ENCODE measurements around the gene PODN. TPM values are rescaled to one million over a fixed set of nuclear protein-coding genes. Genes with fewer than 3 reads are reported as not detected.

Gene PODN
- total RNA-seq, 3 donors from 2014 or later (not counting 1 experiment from before 2014, with no cell fraction given): 8.8 to 13.2 (median 11.2) TPM

DNA sequence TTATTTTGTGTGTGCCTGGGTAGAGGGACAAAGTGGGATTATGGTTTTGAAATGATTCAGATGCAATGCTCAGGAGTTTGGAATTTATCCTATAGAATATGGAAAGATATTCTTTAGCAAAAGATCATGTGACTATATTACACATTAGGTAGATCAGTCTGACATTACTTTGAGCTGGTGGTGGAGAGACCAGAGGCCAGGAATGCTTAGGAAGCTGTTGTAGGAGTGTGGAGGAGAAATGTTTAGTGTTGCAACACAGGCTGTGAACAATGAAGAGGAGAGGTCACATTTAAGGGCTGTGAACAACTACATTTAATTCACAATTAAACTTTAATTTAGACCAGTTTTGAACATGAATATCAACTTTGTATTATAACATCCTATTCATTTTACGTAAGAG is 45.3 kb upstream of the PODN start:
- Mint-ChIP-seq H3K4me3 (peak overlapping the region; percentile 84), H3K36me3 (no peaks in the 10 kb centered on the region), H3K4me1 (peaks cover 27 to 29% of the 10 kb centered on the region in 2 donors), H3K27me3 (ENCODE audit: low read depth in 2 of 2) (no peaks in the 10 kb centered on the region), H3K27ac (peak overlapping the region; percentile 39 to 72), H3K9me3 (no peaks in the 10 kb centered on the region)
- no peaks in the 10 kb centered on the region for H3K36me3 ChIP-seq (ENCODE audit: control insufficient read depth, insufficient read depth, low read length)
- ATAC-seq: no peak
- no peaks in the 10 kb centered on the region for H3K9me3 ChIP-seq (ENCODE audit: control insufficient read depth, insufficient read depth, low read length)
- TF ChIP-seq, protein P1, sequence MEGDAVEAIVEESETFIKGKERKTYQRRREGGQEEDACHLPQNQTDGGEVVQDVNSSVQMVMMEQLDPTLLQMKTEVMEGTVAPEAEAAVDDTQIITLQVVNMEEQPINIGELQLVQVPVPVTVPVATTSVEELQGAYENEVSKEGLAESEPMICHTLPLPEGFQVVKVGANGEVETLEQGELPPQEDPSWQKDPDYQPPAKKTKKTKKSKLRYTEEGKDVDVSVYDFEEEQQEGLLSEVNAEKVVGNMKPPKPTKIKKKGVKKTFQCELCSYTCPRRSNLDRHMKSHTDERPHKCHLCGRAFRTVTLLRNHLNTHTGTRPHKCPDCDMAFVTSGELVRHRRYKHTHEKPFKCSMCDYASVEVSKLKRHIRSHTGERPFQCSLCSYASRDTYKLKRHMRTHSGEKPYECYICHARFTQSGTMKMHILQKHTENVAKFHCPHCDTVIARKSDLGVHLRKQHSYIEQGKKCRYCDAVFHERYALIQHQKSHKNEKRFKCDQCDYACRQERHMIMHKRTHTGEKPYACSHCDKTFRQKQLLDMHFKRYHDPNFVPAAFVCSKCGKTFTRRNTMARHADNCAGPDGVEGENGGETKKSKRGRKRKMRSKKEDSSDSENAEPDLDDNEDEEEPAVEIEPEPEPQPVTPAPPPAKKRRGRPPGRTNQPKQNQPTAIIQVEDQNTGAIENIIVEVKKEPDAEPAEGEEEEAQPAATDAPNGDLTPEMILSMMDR (IDR thresholded peaks at IDR 0.05): no peak
- no peak for DNase-seq
- no peaks in the 10 kb centered on the region for H3K27me3 ChIP-seq (ENCODE audit: control insufficient read depth, insufficient read depth, low read length)
- no peak overlapping the region for H3K27ac ChIP-seq (ENCODE audit: low read length)
- no peak overlapping the region for H3K4me3 ChIP-seq (ENCODE audit: low read length)
- intact Hi-C loops (cut with micrococcal nuclease): no loop called here
- peaks cover 3% of the 10 kb centered on the region for H3K4me1 ChIP-seq (ENCODE audit: control insufficient read depth, insufficient read depth, low read length)
- no CpG with 5 or more reads among the region's 1 CpG for WGBS (ENCODE audit: insufficient coverage)

DNA sequence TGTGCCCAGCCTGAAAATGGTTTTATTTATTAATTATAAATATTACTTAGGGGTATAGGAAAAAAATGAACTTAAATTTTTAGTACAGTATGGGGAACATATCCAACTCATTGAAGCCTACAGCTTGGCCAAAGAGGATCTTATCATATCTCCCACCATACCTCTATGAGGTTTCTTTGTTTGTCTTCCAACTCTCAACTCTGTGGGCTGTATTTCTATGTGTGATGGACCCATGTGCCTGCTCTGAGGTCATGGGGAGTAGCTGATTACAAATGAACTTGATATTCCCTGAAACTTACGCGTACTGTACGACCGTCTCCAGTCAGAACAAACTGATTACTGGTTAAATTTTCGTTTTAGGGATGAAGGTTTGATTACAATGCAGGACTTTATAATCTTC is 41.4 kb upstream of the PODN start:
- H3K9me3 ChIP-seq (ENCODE audit: control insufficient read depth, insufficient read depth, low read length): no peaks in the 10 kb centered on the region
- Mint-ChIP-seq H3K4me3 (no peak overlapping the region), H3K4me1 (peaks cover 24 to 28% of the 10 kb centered on the region in 2 donors), H3K27ac (no peak overlapping the region), H3K27me3 (ENCODE audit: low read depth in 2 of 2) (no peaks in the 10 kb centered on the region), H3K9me3 (no peaks in the 10 kb centered on the region), H3K36me3 (no peaks in the 10 kb centered on the region)
- DNase-seq (no peak), ATAC-seq (no peak)
- H3K27ac ChIP-seq (ENCODE audit: low read length): no peak overlapping the region
- intact Hi-C loops (cut with micrococcal nuclease): no loop called here
- H3K4me3 ChIP-seq (ENCODE audit: low read length): no peak overlapping the region
- no peaks in the 10 kb centered on the region for H3K4me1 ChIP-seq (ENCODE audit: control insufficient read depth, insufficient read depth, low read length)
- TF ChIP-seq, protein P1 (IDR thresholded peaks at IDR 0.05): no peak
- WGBS (ENCODE audit: insufficient coverage): 95% methylated on average over 5 of the region's 5 CpGs
- no peaks in the 10 kb centered on the region for H3K27me3 ChIP-seq (ENCODE audit: control insufficient read depth, insufficient read depth, low read length)
- no peaks in the 10 kb centered on the region for H3K36me3 ChIP-seq (ENCODE audit: control insufficient read depth, insufficient read depth, low read length)

DNA sequence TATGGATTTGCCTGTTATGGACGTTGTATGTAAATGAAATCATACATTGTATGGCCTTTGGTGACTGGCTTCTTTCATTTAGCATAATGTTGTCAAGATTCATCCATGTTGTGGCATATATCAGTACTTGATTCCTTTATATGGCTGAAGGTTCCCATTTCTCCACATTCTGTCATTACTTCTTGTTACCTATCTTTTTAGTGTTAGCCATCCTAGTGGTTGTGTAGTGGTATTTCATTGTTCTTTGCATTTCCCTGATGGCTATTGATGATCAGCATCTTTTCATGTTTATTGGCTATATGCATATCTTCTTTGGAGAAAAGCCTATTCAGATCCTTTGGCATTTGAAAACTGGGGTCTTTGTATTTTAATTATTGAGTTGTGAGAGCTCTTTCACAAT is 39.8 kb upstream of the PODN start:
- H3K9me3 ChIP-seq (ENCODE audit: control insufficient read depth, insufficient read depth, low read length): no peaks in the 10 kb centered on the region
- TF ChIP-seq, protein P1 (IDR thresholded peaks at IDR 0.05): no peak
- no peaks in the 10 kb centered on the region for H3K36me3 Mint-ChIP-seq
- H3K4me3 Mint-ChIP-seq: no peak overlapping the region
- WGBS (ENCODE audit: insufficient coverage): no CpG with 5 or more reads among the region's 1 CpG
- H3K27ac Mint-ChIP-seq: peak overlapping the region in 1 of 2 donors; percentile 13
- DNase-seq (no peak), ATAC-seq (no peak)
- peaks cover 11 to 12% of the 10 kb centered on the region in 2 donors for H3K4me1 Mint-ChIP-seq
- H3K4me1 ChIP-seq (ENCODE audit: control insufficient read depth, insufficient read depth, low read length): no peaks in the 10 kb centered on the region
- no peaks in the 10 kb centered on the region for H3K36me3 ChIP-seq (ENCODE audit: control insufficient read depth, insufficient read depth, low read length)
- no peaks in the 10 kb centered on the region for H3K27me3 ChIP-seq (ENCODE audit: control insufficient read depth, insufficient read depth, low read length)
- intact Hi-C loops (cut with micrococcal nuclease): no loop called here
- H3K4me3 ChIP-seq (ENCODE audit: low read length): no peak overlapping the region
- H3K27ac ChIP-seq (ENCODE audit: low read length): no peak overlapping the region
- no peaks in the 10 kb centered on the region for H3K27me3 Mint-ChIP-seq (ENCODE audit: low read depth in 2 of 2)
- no peaks in the 10 kb centered on the region for H3K9me3 Mint-ChIP-seq

GRCh38 chr1:53023546-53023945 is 38.5 kb upstream of the PODN start:
- H3K27me3 Mint-ChIP-seq (ENCODE audit: low read depth in 2 of 2): no peaks in the 10 kb centered on the region
- H3K4me3 ChIP-seq (ENCODE audit: low read length): no peak overlapping the region
- no peaks in the 10 kb centered on the region for H3K9me3 Mint-ChIP-seq
- ATAC-seq (no peak), DNase-seq (no peak)
- no peaks in the 10 kb centered on the region for H3K9me3 ChIP-seq (ENCODE audit: control insufficient read depth, insufficient read depth, low read length)
- WGBS (ENCODE audit: insufficient coverage): 92% methylated on average over 2 of the region's 3 CpGs
- peaks cover 8% of the 10 kb centered on the region in 2 donors for H3K4me1 Mint-ChIP-seq
- no peaks in the 10 kb centered on the region for H3K36me3 ChIP-seq (ENCODE audit: control insufficient read depth, insufficient read depth, low read length)
- H3K4me1 ChIP-seq (ENCODE audit: control insufficient read depth, insufficient read depth, low read length): no peaks in the 10 kb centered on the region
- H3K27ac ChIP-seq (ENCODE audit: low read length): no peak overlapping the region
- TF ChIP-seq, protein P1 (IDR thresholded peaks at IDR 0.05): no peak
- no peaks in the 10 kb centered on the region for H3K27me3 ChIP-seq (ENCODE audit: control insufficient read depth, insufficient read depth, low read length)
- no peak overlapping the region for H3K4me3 Mint-ChIP-seq
- no peaks in the 10 kb centered on the region for H3K36me3 Mint-ChIP-seq
- intact Hi-C loops (cut with micrococcal nuclease): no loop called here
- H3K27ac Mint-ChIP-seq: no peak overlapping the region

All from natural killer cell (primary cell).